ENCODE measurements around the gene PLEKHF1. TPM values are rescaled to one million over a fixed set of nuclear protein-coding genes. Genes with fewer than 3 reads are reported as not detected.

Gene PLEKHF1
- total and polyA plus RNA-seq, 2 of the 8 experiments (the other 6 are each of a cell fraction or from before 2014, with no cell fraction given): 11.1 to 18.4 TPM

DNA sequence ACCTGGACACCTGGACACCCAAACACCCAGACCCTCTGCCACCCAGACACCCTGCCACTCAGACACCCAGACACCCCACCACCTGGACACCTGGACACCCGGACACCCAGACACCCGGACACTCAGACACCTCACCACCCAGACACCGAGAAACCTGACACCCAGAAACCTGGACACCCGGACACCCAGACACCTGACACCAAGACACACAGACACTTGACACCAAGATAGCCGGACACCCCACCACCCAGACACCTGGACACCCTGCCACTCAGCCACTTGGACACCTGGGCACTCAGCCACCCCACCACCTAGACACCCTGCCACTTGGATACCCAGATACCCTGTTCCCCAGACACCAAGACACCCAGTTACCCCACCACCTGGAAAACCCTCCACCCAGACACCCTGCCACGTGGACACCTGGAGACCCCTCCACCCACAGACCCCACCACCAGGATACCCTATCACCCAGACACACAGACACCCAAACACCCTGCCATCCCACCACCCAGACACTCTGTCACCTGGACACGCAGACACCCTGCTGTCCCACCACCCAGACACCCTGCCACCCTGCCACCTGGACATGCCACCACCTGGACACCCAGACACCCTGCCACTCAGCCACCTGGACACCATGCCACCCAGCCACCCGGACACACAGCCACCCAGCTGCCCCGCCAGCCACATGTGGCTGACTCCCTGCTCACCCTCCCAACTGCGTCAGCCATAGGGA is 32.4 kb downstream of the PLEKHF1 start:
- WGBS, 2 experiments (ENCODE audit: extremely low coverage in 1 of 2, insufficient coverage in 1 of 2, insufficient read length in 1 of 2, insufficient replicate concordance in 2 of 2, low coverage in 1 of 2, low lambda C conversion rate in 2 of 2, missing lambda C conversion rate in 1 of 2): 88% methylated on average over 8 of the region's 10 CpGs; no CpG with 5 or more reads in 1 of the 2 experiments
- no peak overlapping the region for H2AFZ ChIP-seq (ENCODE audit: low read length)
- H3K36me3 ChIP-seq (ENCODE audit: control insufficient read depth in 2 of 4, insufficient read depth in 4 of 4, low read length in 3 of 4): no peaks in the 10 kb centered on the region
- H3K14ac ChIP-seq (ENCODE audit: insufficient read length): no peak overlapping the region
- no peak overlapping the region for H3K4me2 ChIP-seq (ENCODE audit: insufficient read depth in 1 of 2, low read depth in 2 of 2, low read length in 2 of 2)
- H3K9me3 ChIP-seq (ENCODE audit: insufficient read depth in 2 of 2, low read depth in 1 of 2, low read length in 1 of 2): no peaks in the 10 kb centered on the region
- H3K4me1 ChIP-seq (replicated peaks in 1 of 4; ENCODE audit: control insufficient read depth in 3 of 4, insufficient read depth in 4 of 4, low read length in 3 of 4): peaks cover 0 to 4% (median 0%) of the 10 kb centered on the region in 4 experiments; a peak in 2 of 7 replicates
- no peak overlapping the region for H3K27ac ChIP-seq (ENCODE audit: low read depth, low read length)
- H2AK5ac ChIP-seq (ENCODE audit: low read depth, low read length): no peak overlapping the region
- H3K56ac ChIP-seq (replicated peaks; ENCODE audit: insufficient read length, low read depth, low read length): no peak overlapping the region
- H3K23ac ChIP-seq (ENCODE audit: insufficient read length): no peak overlapping the region
- CTCF ChIA-PET (ENCODE audit: partially characterized antibody): interaction anchor here (1.0 to 1.4 kb wide), 2 partner anchors 29 to 88 kb away, joined by 3 to 4 read pairs; no protein-coding TSS in a partner anchor
- FAIRE-seq (no peak), DNase-seq (ENCODE audit: low read depth in 1 of 2, low spot score in 2 of 2) (no peak)
- H3K23me2 ChIP-seq (ENCODE audit: low read depth, low read length): peaks cover 2% of the 10 kb centered on the region; the same call in 1 of the 2 replicates
- H4K5ac ChIP-seq (ENCODE audit: insufficient read length, low read depth, low read length): no peak overlapping the region
- no peak overlapping the region for H3K9ac ChIP-seq (replicated peaks in 1 of 4; ENCODE audit: extremely low read depth in 1 of 4, low read depth in 3 of 4, low read length in 3 of 4)
- H3K27me3 ChIP-seq (replicated peaks in 1 of 4; ENCODE audit: control insufficient read depth in 3 of 4, extremely low read depth in 1 of 4, insufficient read depth in 3 of 4, low read length in 3 of 4): no peaks in the 10 kb centered on the region
- H2BK15ac ChIP-seq (ENCODE audit: low read length): no peak overlapping the region
- H2BK5ac ChIP-seq (ENCODE audit: low read depth, low read length): no peak overlapping the region
- H2BK12ac ChIP-seq (ENCODE audit: low read depth, low read length): no peak overlapping the region
- POLR2A ChIA-PET (ENCODE audit: partially characterized antibody): no interaction called here
- no peak overlapping the region for H3K4ac ChIP-seq (replicated peaks; ENCODE audit: insufficient read length, low read depth, low read length)
- H4K8ac ChIP-seq (ENCODE audit: extremely low read depth, insufficient read depth, low read length): no peak overlapping the region
- no peak overlapping the region for H2BK120ac ChIP-seq (replicated peaks; ENCODE audit: low read depth, low read length)
- H4K20me1 ChIP-seq (replicated peaks in 1 of 2; ENCODE audit: control insufficient read depth in 1 of 2, insufficient read depth in 2 of 2, low read length in 2 of 2): peaks cover 0 to 1% of the 10 kb centered on the region in 2 experiments
- H3K79me2 ChIP-seq (ENCODE audit: control insufficient read depth in 1 of 2, insufficient read depth in 2 of 2, low read length in 2 of 2): no peaks in the 10 kb centered on the region
- no peak overlapping the region for H3K18ac ChIP-seq (ENCODE audit: extremely low read depth, low read length)
- H4K91ac ChIP-seq (replicated peaks; ENCODE audit: insufficient read length, low read length): no peak overlapping the region
- no peak for TF ChIP-seq KDM5A (IDR thresholded peaks at IDR 0.05; ENCODE audit: low read length)
- TF ChIP-seq HDAC2 (IDR thresholded peaks at IDR 0.05; ENCODE audit: borderline replicate concordance in 1 of 2, low read depth in 2 of 2, low read length in 2 of 2): no peak
- TF ChIP-seq BCL11A (IDR thresholded peaks at IDR 0.05; ENCODE audit: low read depth in 2 of 2, low read length in 2 of 2): no peak
- H2BK20ac ChIP-seq (ENCODE audit: low read length): no peak overlapping the region
- H3K79me1 ChIP-seq (ENCODE audit: low read depth, low read length): no peaks in the 10 kb centered on the region
- H3K4me3 ChIP-seq (ENCODE audit: extremely low read depth in 1 of 4, insufficient read depth in 2 of 4, low read depth in 3 of 4, low read length in 4 of 4): no peak overlapping the region

Measured in H1 (cell line).